Measurements from ENCODE around the gene A3GALT2. TPM values are rescaled to one million over a fixed set of nuclear protein-coding genes. Genes with fewer than 3 reads are reported as not detected.

A3GALT2 gene
- polyA plus RNA-seq, 3 donors: not detected

GRCh38 chr1:33269621-33270020 is 51.3 kb downstream of the A3GALT2 start:
- no peak for DNase-seq
- H3K27ac Mint-ChIP-seq: no peak overlapping the region
- Histone ChIP-seq H4K20me1 (ENCODE audit: insufficient read depth, low read length) (peaks cover 99% of the 10 kb centered on the region), H3K4me3 (replicated peaks in 1 of 3; ENCODE audit: low read depth in 2 of 3, low read length in 3 of 3) (no peak overlapping the region), H3K27ac (ENCODE audit: low read depth in 1 of 2, low read length in 2 of 2) (no peak overlapping the region), H3K79me2 (ENCODE audit: insufficient read depth, low read length) (peaks cover 34% of the 10 kb centered on the region), H3K36me3 (replicated peaks in 1 of 2; ENCODE audit: control insufficient read depth in 1 of 2, insufficient read depth in 2 of 2, low read length in 2 of 2) (peaks cover 8 to 59% of the 10 kb centered on the region in 2 donors), H3K9me3 (replicated peaks in 1 of 2; ENCODE audit: control insufficient read depth in 1 of 2, insufficient read depth in 1 of 2, low read length in 2 of 2) (no peaks in the 10 kb centered on the region), H3K9ac (ENCODE audit: insufficient read depth, low read length, poor library complexity, severe bottlenecking) (no peak overlapping the region), H2AFZ (ENCODE audit: insufficient read depth, low read depth, low read length, poor library complexity, severe bottlenecking) (no peak overlapping the region), H3K27me3 (ENCODE audit: control insufficient read depth in 2 of 2, insufficient read depth in 2 of 2, low read length in 2 of 2) (no peaks in the 10 kb centered on the region), H3K4me2 (replicated peaks; ENCODE audit: extremely low read depth, low read length, poor library complexity, severe bottlenecking) (no peak overlapping the region), H3K4me1 (ENCODE audit: control insufficient read depth in 1 of 2, insufficient read depth in 2 of 2, low read length in 2 of 2) (no peaks in the 10 kb centered on the region)
- H3K4me1 Mint-ChIP-seq: peaks cover 6% of the 10 kb centered on the region
- 58% methylated on average over 2 of the region's 5 CpGs for WGBS (ENCODE audit: insufficient coverage)
- intact Hi-C loops (cut with micrococcal nuclease): no loop called here
- H3K36me3 Mint-ChIP-seq: peaks cover 36 to 53% of the 10 kb centered on the region in 2 donors
- H3K9me3 Mint-ChIP-seq: no peaks in the 10 kb centered on the region
- H3K27me3 Mint-ChIP-seq (ENCODE audit: low read depth in 3 of 3): peaks cover 0 to 1% (median 1%) of the 10 kb centered on the region in 3 donors
- H3K4me3 Mint-ChIP-seq: no peak overlapping the region
- TF ChIP-seq CTCF (IDR thresholded peaks at IDR 0.05): no peak

GRCh38 chr1:33268927-33269610 is 51.8 kb downstream of the A3GALT2 start:
- Mint-ChIP-seq H3K9me3 (no peaks in the 10 kb centered on the region), H3K36me3 (peaks cover 33 to 53% of the 10 kb centered on the region in 2 donors), H3K27me3 (ENCODE audit: low read depth in 3 of 3) (peaks cover 0 to 1% (median 1%) of the 10 kb centered on the region in 3 donors), H3K4me1 (peaks cover 6% of the 10 kb centered on the region), H3K27ac (peak overlapping the region in 4 of 7 donors; percentile 22 to 57 (median 44)), H3K4me3 (no peak overlapping the region)
- WGBS (ENCODE audit: insufficient coverage): 93% methylated on average over 4 of the region's 5 CpGs
- intact Hi-C loops (cut with micrococcal nuclease): no loop called here
- no peaks in the 10 kb centered on the region for H3K27me3 ChIP-seq (ENCODE audit: control insufficient read depth in 2 of 2, insufficient read depth in 2 of 2, low read length in 2 of 2)
- H3K9ac ChIP-seq (ENCODE audit: insufficient read depth, low read length, poor library complexity, severe bottlenecking): no peak overlapping the region
- peaks cover 39% of the 10 kb centered on the region for H3K79me2 ChIP-seq (ENCODE audit: insufficient read depth, low read length)
- H3K9me3 ChIP-seq (replicated peaks in 1 of 2; ENCODE audit: control insufficient read depth in 1 of 2, insufficient read depth in 1 of 2, low read length in 2 of 2): no peaks in the 10 kb centered on the region
- H3K36me3 ChIP-seq (replicated peaks in 1 of 2; ENCODE audit: control insufficient read depth in 1 of 2, insufficient read depth in 2 of 2, low read length in 2 of 2): peaks cover 8 to 55% of the 10 kb centered on the region in 2 donors
- TF ChIP-seq CTCF (IDR thresholded peaks at IDR 0.05): no peak
- H4K20me1 ChIP-seq (ENCODE audit: insufficient read depth, low read length): peaks cover 99% of the 10 kb centered on the region
- H3K4me1 ChIP-seq (ENCODE audit: control insufficient read depth in 1 of 2, insufficient read depth in 2 of 2, low read length in 2 of 2): no peaks in the 10 kb centered on the region
- no peak overlapping the region for H2AFZ ChIP-seq (ENCODE audit: insufficient read depth, low read depth, low read length, poor library complexity, severe bottlenecking)
- no peak overlapping the region for H3K4me2 ChIP-seq (replicated peaks; ENCODE audit: extremely low read depth, low read length, poor library complexity, severe bottlenecking)
- peak overlapping the region in 1 of 2 donors; percentile 4 for H3K27ac ChIP-seq (ENCODE audit: low read depth in 1 of 2, low read length in 2 of 2)
- H3K4me3 ChIP-seq (replicated peaks in 1 of 3; ENCODE audit: low read depth in 2 of 3, low read length in 3 of 3): no peak overlapping the region
- DNase-seq: no peak

All from CD14-positive monocyte (primary cell).